Measurements from ENCODE around the gene KCNK1. TPM values are rescaled to one million over a fixed set of nuclear protein-coding genes. Genes with fewer than 3 reads are reported as not detected.

KCNK1 gene
- total RNA-seq (2021) (57.6 and 60.6 TPM in 2 replicates), Bru-seq, nascent RNA (percentile 96 among the genes with signal in this experiment), BruChase-seq, experiment 1, labeled RNA remaining after a 2-hour chase (percentile 97 among the genes with signal in this experiment), BruChase-seq, experiment 2, labeled RNA remaining after a 6-hour chase (percentile 86 among the genes with signal in this experiment)
- long read RNA-seq, transcript KCNK1-202 (3 exons, 2,161 nt) = major isoform, 139 of 157 reads
- long read RNA-seq, partial matches to known transcripts = 1 of 157 reads
- long read RNA-seq, other reads (novel, unspliced or antisense) = 17 of 157 reads

DNA sequence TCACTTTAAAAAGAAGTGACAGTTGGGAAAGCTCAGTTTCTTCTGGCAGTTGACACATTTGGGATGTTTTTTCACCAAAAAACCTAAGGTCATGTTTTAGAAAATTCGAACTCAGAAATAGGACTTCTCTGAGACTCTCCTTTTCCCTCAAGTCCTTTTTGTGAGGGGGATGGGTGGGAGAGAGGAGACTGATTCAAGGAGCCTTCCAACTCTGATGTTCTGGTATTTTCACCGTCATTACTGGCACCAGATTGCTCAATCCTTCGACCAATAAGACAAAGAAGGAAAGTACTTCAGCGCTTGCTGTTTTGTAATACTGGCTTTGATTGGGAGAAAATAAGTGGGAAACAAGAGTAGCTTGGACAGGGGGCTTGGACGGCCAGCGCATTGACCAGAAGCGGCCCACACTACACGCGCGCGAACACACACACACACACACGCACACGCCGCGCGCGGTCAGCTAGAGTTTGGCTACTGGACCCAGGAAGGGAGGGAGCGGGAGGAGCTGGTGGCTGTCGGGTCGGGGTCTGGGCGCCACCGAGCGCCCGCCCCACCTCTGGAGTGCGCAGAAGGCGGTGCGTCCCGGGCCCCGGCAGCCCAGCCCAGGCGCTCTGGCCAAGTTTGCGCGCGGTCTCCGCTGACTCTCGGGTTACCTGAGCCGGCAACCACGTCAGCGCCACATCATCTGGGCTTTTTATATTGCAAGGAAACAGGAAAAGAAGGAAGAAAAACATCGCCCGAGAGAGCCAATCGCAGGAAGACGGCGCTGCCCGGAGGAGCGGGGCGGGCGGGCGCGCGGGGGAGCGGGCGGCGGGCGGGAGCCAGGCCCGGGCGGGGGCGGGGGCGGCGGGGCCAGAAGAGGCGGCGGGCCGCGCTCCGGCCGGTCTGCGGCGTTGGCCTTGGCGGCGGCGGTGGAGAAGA is at the start of gene KCNK1:
KCNK1 (plus strand) TSS at position 855 of the 921 bp plus-strand sequence; CDS start at position 921, 66 bp downstream.
- DNase-seq = peak; percentile 85 to 93
- H3F3A ChIP-seq (ENCODE audit: insufficient read depth, low read depth) = peaks cover 35% of the 10 kb centered on the region; the same call in 1 of the 2 replicates
- H3K4me3 ChIP-seq = peak within 1 kb of the TSS; percentile 62
- H3K9me3 ChIP-seq (ENCODE audit: insufficient read depth, low read depth) = no peaks in the 10 kb centered on the region
- TSS peak; percentile 83 for BruUV-seq (replicated peaks)
- intact Hi-C loops (cut with micrococcal nuclease; ENCODE audit: unreplicated experiment) = loop anchor here (1.0 to 10.0 kb wide), 7 partner anchors 55 to 451 kb away; no protein-coding TSS in a partner anchor
- H4K20me1 ChIP-seq (ENCODE audit: insufficient read depth) = no peaks in the 10 kb centered on the region
- no peak for TF ChIP-seq EZH2 (IDR thresholded peaks at IDR 0.05; ENCODE audit: low read depth)
- TF ChIP-seq, protein P1, sequence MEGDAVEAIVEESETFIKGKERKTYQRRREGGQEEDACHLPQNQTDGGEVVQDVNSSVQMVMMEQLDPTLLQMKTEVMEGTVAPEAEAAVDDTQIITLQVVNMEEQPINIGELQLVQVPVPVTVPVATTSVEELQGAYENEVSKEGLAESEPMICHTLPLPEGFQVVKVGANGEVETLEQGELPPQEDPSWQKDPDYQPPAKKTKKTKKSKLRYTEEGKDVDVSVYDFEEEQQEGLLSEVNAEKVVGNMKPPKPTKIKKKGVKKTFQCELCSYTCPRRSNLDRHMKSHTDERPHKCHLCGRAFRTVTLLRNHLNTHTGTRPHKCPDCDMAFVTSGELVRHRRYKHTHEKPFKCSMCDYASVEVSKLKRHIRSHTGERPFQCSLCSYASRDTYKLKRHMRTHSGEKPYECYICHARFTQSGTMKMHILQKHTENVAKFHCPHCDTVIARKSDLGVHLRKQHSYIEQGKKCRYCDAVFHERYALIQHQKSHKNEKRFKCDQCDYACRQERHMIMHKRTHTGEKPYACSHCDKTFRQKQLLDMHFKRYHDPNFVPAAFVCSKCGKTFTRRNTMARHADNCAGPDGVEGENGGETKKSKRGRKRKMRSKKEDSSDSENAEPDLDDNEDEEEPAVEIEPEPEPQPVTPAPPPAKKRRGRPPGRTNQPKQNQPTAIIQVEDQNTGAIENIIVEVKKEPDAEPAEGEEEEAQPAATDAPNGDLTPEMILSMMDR (conservative IDR thresholded peaks at IDR 0.05) = no peak
- ChIA-PET CTCF (interaction anchor here (0.5 to 0.7 kb wide), 3 partner anchors 173 to 696 kb away, joined by 3 to 5 read pairs (median 4); no protein-coding TSS in a partner anchor), POLR2A (ENCODE audit: unreplicated experiment) (interaction anchor here (0.5 to 0.7 kb wide), 4 partner anchors 12 to 226 kb away, joined by 3 to 6 read pairs (median 4); no protein-coding TSS in a partner anchor)
- peak within 1 kb of the TSS; percentile 87 for H3K4me2 ChIP-seq
- peaks cover 25% of the 10 kb centered on the region for H3K4me1 ChIP-seq (replicated peaks; ENCODE audit: insufficient read depth)
- no peaks in the 10 kb centered on the region for H3K9me2 ChIP-seq (ENCODE audit: insufficient read depth)
- H3K27ac ChIP-seq = peak within 1 kb of the TSS; percentile 88
- no peaks in the 10 kb centered on the region for H3K27me3 ChIP-seq (ENCODE audit: insufficient read depth, low read depth)
- peaks cover 17% of the 10 kb centered on the region for H3K36me3 ChIP-seq (ENCODE audit: low read depth)
- H3K79me2 ChIP-seq (ENCODE audit: low read depth) = peaks cover 43% of the 10 kb centered on the region
- peak within 1 kb of the TSS; percentile 81 for H2AFZ ChIP-seq

DNA sequence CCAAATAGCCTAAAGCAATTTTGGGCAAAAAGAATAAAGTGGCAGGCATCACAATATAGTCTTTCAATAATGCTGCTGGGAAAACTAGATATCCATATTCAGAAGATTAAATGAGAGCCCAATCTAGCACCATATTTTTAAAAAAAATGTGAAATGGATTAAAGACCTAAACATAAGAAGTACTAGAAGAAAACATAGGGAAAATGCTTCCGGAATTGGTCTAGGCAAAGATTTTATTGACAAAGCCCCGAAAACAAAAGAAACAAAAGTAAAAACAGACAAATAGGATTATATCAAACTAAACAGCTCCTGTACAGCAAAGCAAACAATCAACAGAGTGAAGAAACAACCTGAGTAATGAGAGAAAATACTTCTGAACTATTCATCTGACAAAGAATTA is 48.6 kb upstream of the KCNK1 start:
- Histone ChIP-seq H2AFZ (no peak overlapping the region), H3K4me3 (no peak overlapping the region), H3K79me2 (ENCODE audit: low read depth) (no peaks in the 10 kb centered on the region), H3K27ac (no peak overlapping the region), H3K9me2 (ENCODE audit: insufficient read depth) (no peaks in the 10 kb centered on the region), H3F3A (ENCODE audit: insufficient read depth, low read depth) (no peaks in the 10 kb centered on the region), H3K36me3 (ENCODE audit: low read depth) (no peaks in the 10 kb centered on the region), H4K20me1 (ENCODE audit: insufficient read depth) (no peaks in the 10 kb centered on the region), H3K4me1 (replicated peaks; ENCODE audit: insufficient read depth) (no peaks in the 10 kb centered on the region), H3K4me2 (no peak overlapping the region), H3K9me3 (ENCODE audit: insufficient read depth, low read depth) (peaks cover 16% of the 10 kb centered on the region; the same call in 1 of the 2 replicates), H3K27me3 (ENCODE audit: insufficient read depth, low read depth) (no peaks in the 10 kb centered on the region)
- BruUV-seq (replicated peaks) = no TSS peak
- TF ChIP-seq EZH2 (IDR thresholded peaks at IDR 0.05; ENCODE audit: low read depth) = no peak
- TF ChIP-seq, protein P1 (conservative IDR thresholded peaks at IDR 0.05) = no peak
- intact Hi-C loops (cut with micrococcal nuclease; ENCODE audit: unreplicated experiment) = no loop called here
- POLR2A ChIA-PET (ENCODE audit: unreplicated experiment) = no interaction called here
- no peak for DNase-seq
- CTCF ChIA-PET = no interaction called here

DNA sequence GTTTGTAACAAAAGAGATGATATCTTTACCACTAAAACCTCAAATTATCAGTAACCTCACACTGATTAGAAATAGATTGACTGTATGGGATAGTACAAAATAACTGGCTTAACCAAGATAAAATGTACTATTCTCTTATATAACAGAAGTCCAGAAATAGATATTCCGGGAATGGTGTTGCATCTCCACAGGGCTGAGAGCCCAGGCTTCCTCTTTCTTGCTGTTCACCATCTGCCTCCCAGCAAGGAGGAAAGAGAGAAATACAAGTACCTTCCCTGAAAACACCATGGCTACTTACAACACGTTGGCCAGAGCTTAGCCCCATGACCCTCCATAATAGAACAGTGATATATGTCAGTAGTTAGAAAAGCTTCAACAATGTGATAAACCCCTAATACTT is 47.0 kb upstream of the KCNK1 start:
- Histone ChIP-seq H3K4me1 (replicated peaks; ENCODE audit: insufficient read depth) (no peaks in the 10 kb centered on the region), H3K9me2 (ENCODE audit: insufficient read depth) (no peaks in the 10 kb centered on the region), H3K4me2 (no peak overlapping the region), H3K79me2 (ENCODE audit: low read depth) (no peaks in the 10 kb centered on the region), H2AFZ (no peak overlapping the region), H3K27ac (no peak overlapping the region), H3K27me3 (ENCODE audit: insufficient read depth, low read depth) (no peaks in the 10 kb centered on the region), H3K4me3 (no peak overlapping the region), H3K36me3 (ENCODE audit: low read depth) (no peaks in the 10 kb centered on the region), H3K9me3 (ENCODE audit: insufficient read depth, low read depth) (peaks cover 16% of the 10 kb centered on the region; the same call in 1 of the 2 replicates), H4K20me1 (ENCODE audit: insufficient read depth) (no peaks in the 10 kb centered on the region), H3F3A (ENCODE audit: insufficient read depth, low read depth) (no peaks in the 10 kb centered on the region)
- intact Hi-C loops (cut with micrococcal nuclease; ENCODE audit: unreplicated experiment) = no loop called here
- no peak for DNase-seq
- TF ChIP-seq, protein P1 (conservative IDR thresholded peaks at IDR 0.05) = no peak
- TF ChIP-seq EZH2 (IDR thresholded peaks at IDR 0.05; ENCODE audit: low read depth) = no peak
- POLR2A ChIA-PET (ENCODE audit: unreplicated experiment) = no interaction called here
- CTCF ChIA-PET = no interaction called here
- BruUV-seq (replicated peaks) = no TSS peak
